Activated CD8-positive, alpha-beta memory T cell treated with anti-CD3 and anti-CD28 coated beads, Interleukin-2, amount 10 ng/mL, durations not matched to agents 7 days and 5 days (primary cell): ENCODE data around the gene CCDC43. TPM values are rescaled to one million over a fixed set of nuclear protein-coding genes. Genes with fewer than 3 reads are reported as not detected.
A peak's percentile ranks its signal among the peaks of the same experiment; 100 is the strongest.
"Not testable (repeated sequence)": the region's sequence is repeated elsewhere in the genome, so short reads cannot be mapped to it uniquely, and the experiment has no call there.

Source experiments
- ATAC-seq: fragments of 150-1000 bp; cut with Tn5 transposase; one replicate; pipeline ENCODE4 v1.10.0; 2021; ENCODE audit warnings: moderate library complexity
- CTCF ChIA-PET: fragments of 350-600 bp; sonication (Branson Sonifier 250); formaldehyde crosslinking; loops from one replicate; lab custom pipeline; 2021; ENCODE audit warnings: antibody characterized with exemption; lab: Charles Lee
- DNase-seq: peaks from one replicate; pipeline ENCODE4 v3.0.0-alpha.2; 2020
- H3K27ac Mint-ChIP-seq: one replicate; pipeline ENCODE4 v1.8.0; 2021; ENCODE audit warnings: mild to moderate bottlenecking, mixed read lengths
- H3K27me3 Mint-ChIP-seq: one replicate; pipeline ENCODE4 v1.8.0; 2021; ENCODE audit warnings: mixed read lengths
- H3K36me3 Mint-ChIP-seq: one replicate; pipeline ENCODE4 v1.8.0; 2021; ENCODE audit warnings: mild to moderate bottlenecking, mixed read lengths
- H3K4me1 Mint-ChIP-seq: one replicate; pipeline ENCODE4 v1.8.0; 2021; ENCODE audit warnings: mixed read lengths
- H3K4me3 Mint-ChIP-seq: one replicate; pipeline ENCODE4 v1.8.0; 2021; ENCODE audit warnings: mild to moderate bottlenecking, moderate library complexity, mixed read lengths
- H3K9me3 Mint-ChIP-seq: one replicate; pipeline ENCODE4 v1.8.0; 2022; ENCODE audit warnings: low read depth, mixed read lengths
- total RNA-seq, 2 experiments: library from RNA; stranded (reverse); gene quantifications; one replicate each; pipeline ENCODE4 v1.2.3, GENCODE V29; 2021

Gene CCDC43
- total RNA-seq, 2 experiments from 2014 or later: 26.0 to 28.4 TPM

GRCh38 chr17:44693609-44694008, 4.0 kb upstream of the CCDC43 start:
- DNase-seq: no peak
- no peak overlapping the region for H3K4me3 Mint-ChIP-seq
- no peaks in the 10 kb centered on the region for H3K27me3 Mint-ChIP-seq
- no peaks in the 10 kb centered on the region for H3K9me3 Mint-ChIP-seq
- H3K4me1 Mint-ChIP-seq: peaks cover 19% of the 10 kb centered on the region
- ATAC-seq: no peak
- CTCF ChIA-PET: interaction anchor here (0.7 to 1.1 kb wide), 3 partner anchors 15 to 454 kb away, joined by 3 to 4 read pairs (median 3); no protein-coding TSS in a partner anchor
- H3K27ac Mint-ChIP-seq: no peak overlapping the region
- no peaks in the 10 kb centered on the region for H3K36me3 Mint-ChIP-seq

- H3K36me3 Mint-ChIP-seq, H3K9me3 Mint-ChIP-seq, ATAC-seq, H3K27me3 Mint-ChIP-seq: not testable (repeated sequence)
- Mint-ChIP-seq H3K4me3 (peak overlapping the region; percentile 34), H3K4me1 (peaks cover 31% of the 10 kb centered on the region), H3K27ac (peak overlapping the region; percentile 1)
- CTCF ChIA-PET: interaction anchor here (0.7 to 2.5 kb wide), 10 partner anchors 10 to 158 kb away, joined by 3 to 11 read pairs (median 4); partner anchors contain the start of gene DBF4B
- peak; percentile 49 for DNase-seq
Observed at GRCh38 chr17:44690746-44691306, 1.2 kb upstream of the CCDC43 start.

DNA sequence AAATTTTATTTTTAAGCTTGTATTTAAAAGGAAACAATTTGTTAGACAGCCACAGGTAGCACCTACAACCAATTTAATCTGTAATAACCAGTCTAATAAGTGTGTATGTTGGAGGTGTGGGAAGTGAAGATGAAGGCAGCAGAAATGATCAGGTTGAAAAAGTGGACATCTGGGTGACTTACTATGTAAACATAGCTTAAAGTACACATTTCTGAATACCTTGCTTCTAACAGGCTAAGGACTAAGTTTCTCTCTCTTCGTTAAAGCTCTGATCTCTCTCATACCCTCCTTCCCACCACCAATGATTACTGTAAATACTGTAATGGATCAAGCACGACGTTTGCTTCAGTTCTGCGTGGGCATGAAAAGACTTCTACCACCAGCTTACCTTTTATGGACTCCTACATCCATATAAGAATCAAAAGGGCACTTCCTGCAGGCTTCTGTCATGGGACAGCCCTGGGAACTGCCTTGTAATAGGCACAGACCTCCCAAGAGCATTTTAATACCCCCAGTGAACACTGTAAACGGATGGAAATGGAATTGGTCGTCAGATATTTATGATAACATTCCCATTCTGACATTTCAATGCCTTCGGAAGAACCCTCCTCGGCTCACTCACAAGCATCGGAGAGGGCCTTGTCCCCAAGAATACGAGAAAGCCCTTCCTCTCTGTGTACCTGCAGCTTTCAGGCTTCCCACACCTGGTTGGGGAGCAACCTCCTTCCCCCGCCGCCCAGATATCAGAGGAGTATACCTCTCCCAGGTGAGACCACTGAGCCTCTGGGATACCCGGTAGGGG, 700 bp downstream of the CCDC43 start:
- Mint-ChIP-seq H3K27ac (peak overlapping the region; percentile 87), H3K4me3 (peak overlapping the region; percentile 95), H3K36me3 (peaks cover 5% of the 10 kb centered on the region), H3K4me1 (peaks cover 34% of the 10 kb centered on the region), H3K9me3 (no peaks in the 10 kb centered on the region), H3K27me3 (no peaks in the 10 kb centered on the region)
- CTCF ChIA-PET: interaction anchor here (0.6 to 2.5 kb wide), 3 partner anchors 10 to 156 kb away, joined by 3 to 11 read pairs (median 3); no protein-coding TSS in a partner anchor
- ATAC-seq: no peak
- DNase-seq: no peak

DNA sequence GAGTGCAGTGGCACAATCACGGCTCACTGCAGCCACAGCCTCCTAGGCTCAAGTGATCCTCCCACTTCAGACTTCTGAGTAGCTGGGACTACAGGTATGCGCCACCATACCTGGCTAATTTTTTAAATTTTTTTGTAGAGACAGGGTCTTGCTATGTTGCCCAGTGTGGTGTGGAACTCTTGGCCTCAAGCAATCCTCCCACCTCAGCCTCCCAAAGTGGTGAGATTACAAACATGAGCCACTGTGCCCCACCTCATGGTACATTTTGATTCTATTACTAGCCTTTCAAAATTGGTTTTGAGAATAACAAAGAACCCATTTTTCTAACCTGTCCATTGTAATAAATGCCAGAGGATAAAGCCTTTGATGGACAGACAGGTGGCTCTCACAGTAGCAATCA, 1.4 kb downstream of the CCDC43 start:
- Mint-ChIP-seq H3K9me3 (no peaks in the 10 kb centered on the region), H3K4me1 (peaks cover 37% of the 10 kb centered on the region), H3K4me3 (peak overlapping the region; percentile 95), H3K36me3 (peaks cover 9% of the 10 kb centered on the region), H3K27ac (no peak overlapping the region), H3K27me3 (no peaks in the 10 kb centered on the region)
- no peak for ATAC-seq
- no peak for DNase-seq
- CTCF ChIA-PET: interaction anchor here (0.6 to 2.5 kb wide), 4 partner anchors 11 to 155 kb away, joined by 3 to 11 read pairs (median 3); no protein-coding TSS in a partner anchor

- CTCF ChIA-PET: interaction anchor here (0.9 to 1.0 kb wide), 2 partner anchors 21 to 154 kb away, joined by 3 read pairs; partner anchors contain the start of gene DBF4B
- H3K36me3 Mint-ChIP-seq: peaks cover 12% of the 10 kb centered on the region
- DNase-seq: no peak
- H3K4me3 Mint-ChIP-seq: no peak overlapping the region
- no peaks in the 10 kb centered on the region for H3K27me3 Mint-ChIP-seq
- no peaks in the 10 kb centered on the region for H3K9me3 Mint-ChIP-seq
- no peak overlapping the region for H3K27ac Mint-ChIP-seq
- ATAC-seq: no peak
- H3K4me1 Mint-ChIP-seq: peaks cover 37% of the 10 kb centered on the region
Observed at GRCh38 chr17:44687756-44688155, 1.8 kb downstream of the CCDC43 start.

GRCh38 chr17:44683303-44683702, 6.3 kb downstream of the CCDC43 start:
- H3K9me3 Mint-ChIP-seq, H3K27me3 Mint-ChIP-seq, ATAC-seq, H3K27ac Mint-ChIP-seq, DNase-seq, CTCF ChIA-PET, H3K4me3 Mint-ChIP-seq: not testable (repeated sequence)
- Mint-ChIP-seq H3K4me1 (peaks cover 15% of the 10 kb centered on the region), H3K36me3 (peaks cover 18% of the 10 kb centered on the region)

DNA sequence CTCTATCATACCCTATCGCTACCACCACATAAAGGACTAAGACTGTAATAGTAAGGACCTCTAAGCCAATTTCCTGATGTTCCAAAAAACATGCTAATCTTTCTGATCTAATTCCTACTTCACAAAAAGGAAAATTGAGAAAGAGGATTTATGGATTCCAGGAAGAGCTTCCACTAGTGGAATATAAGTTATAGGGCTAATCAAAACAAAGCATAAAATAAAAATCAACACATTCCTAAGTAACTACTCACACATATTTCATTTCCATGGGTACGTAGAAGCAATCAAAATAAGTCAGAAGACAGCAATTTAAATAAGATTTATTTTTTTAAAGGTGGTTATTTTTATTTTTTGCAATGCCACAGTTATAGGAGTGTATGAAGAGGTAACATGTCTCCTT, 12.4 kb downstream of the CCDC43 start:
- Mint-ChIP-seq H3K27me3 (no peaks in the 10 kb centered on the region), H3K27ac (no peak overlapping the region), H3K36me3 (peaks cover 10% of the 10 kb centered on the region), H3K4me3 (no peak overlapping the region), H3K9me3 (no peaks in the 10 kb centered on the region), H3K4me1 (no peaks in the 10 kb centered on the region)
- no peak for ATAC-seq
- no peak for DNase-seq
- CTCF ChIA-PET: interaction anchor here (0.6 kb wide), 1 partner anchor 101 kb away, joined by 3 read pairs; no protein-coding TSS in a partner anchor

- Mint-ChIP-seq H3K4me1 (no peaks in the 10 kb centered on the region), H3K27ac (no peak overlapping the region), H3K4me3 (no peak overlapping the region), H3K27me3 (no peaks in the 10 kb centered on the region), H3K9me3 (no peaks in the 10 kb centered on the region), H3K36me3 (peaks cover 7% of the 10 kb centered on the region)
- ATAC-seq: no peak
- CTCF ChIA-PET: interaction anchor here (1.1 kb wide), 1 partner anchor 140 kb away, joined by 3 read pairs; no protein-coding TSS in a partner anchor
- DNase-seq: no peak
Observed at GRCh38 chr17:44673893-44674292, 15.7 kb downstream of the CCDC43 start.

GRCh38 chr17:44672479-44673093, 17.0 kb downstream of the CCDC43 start:
- Mint-ChIP-seq H3K36me3 (no peaks in the 10 kb centered on the region), H3K27ac (no peak overlapping the region), H3K4me3 (no peak overlapping the region), H3K4me1 (no peaks in the 10 kb centered on the region), H3K9me3 (no peaks in the 10 kb centered on the region), H3K27me3 (peaks cover 4% of the 10 kb centered on the region)
- CTCF ChIA-PET: interaction anchor here (0.9 to 2.0 kb wide), 4 partner anchors 17 to 149 kb away, joined by 3 to 11 read pairs (median 3); partner anchors contain the start of gene CCDC43
- ATAC-seq (no peak), DNase-seq (no peak)

- Mint-ChIP-seq H3K27me3 (peaks cover 26% of the 10 kb centered on the region), H3K36me3 (no peaks in the 10 kb centered on the region), H3K4me1 (no peaks in the 10 kb centered on the region), H3K9me3 (no peaks in the 10 kb centered on the region), H3K4me3 (no peak overlapping the region), H3K27ac (no peak overlapping the region)
- DNase-seq (no peak), ATAC-seq (no peak)
- CTCF ChIA-PET: interaction anchor here (1.8 kb wide), 1 partner anchor 132 kb away, joined by 5 read pairs; no protein-coding TSS in a partner anchor
Observed at GRCh38 chr17:44666006-44666405, 23.6 kb downstream of the CCDC43 start.

DNA sequence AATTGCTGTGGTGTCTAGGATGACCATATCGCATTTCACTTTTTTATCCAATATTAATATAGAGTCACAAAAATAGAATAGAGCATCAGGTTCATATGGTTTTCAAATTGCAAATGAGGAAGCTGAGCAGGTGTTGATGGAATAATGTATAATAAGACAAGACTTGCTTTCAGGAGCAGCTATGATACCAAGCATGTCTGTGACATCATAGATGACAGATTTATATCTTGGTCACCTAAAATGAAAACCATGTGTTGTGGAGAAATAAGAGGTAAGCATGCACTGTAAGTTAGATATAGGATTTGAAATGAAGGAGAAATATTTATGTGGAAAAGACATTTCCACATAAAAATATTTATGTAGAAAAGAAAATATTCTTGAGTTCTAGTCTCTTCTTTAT, 24.7 kb downstream of the CCDC43 start:
- Mint-ChIP-seq H3K4me3 (no peak overlapping the region), H3K36me3 (no peaks in the 10 kb centered on the region), H3K4me1 (no peaks in the 10 kb centered on the region), H3K9me3 (no peaks in the 10 kb centered on the region), H3K27ac (no peak overlapping the region), H3K27me3 (peaks cover 31% of the 10 kb centered on the region)
- DNase-seq (no peak), ATAC-seq (no peak)
- CTCF ChIA-PET: no interaction called here

DNA sequence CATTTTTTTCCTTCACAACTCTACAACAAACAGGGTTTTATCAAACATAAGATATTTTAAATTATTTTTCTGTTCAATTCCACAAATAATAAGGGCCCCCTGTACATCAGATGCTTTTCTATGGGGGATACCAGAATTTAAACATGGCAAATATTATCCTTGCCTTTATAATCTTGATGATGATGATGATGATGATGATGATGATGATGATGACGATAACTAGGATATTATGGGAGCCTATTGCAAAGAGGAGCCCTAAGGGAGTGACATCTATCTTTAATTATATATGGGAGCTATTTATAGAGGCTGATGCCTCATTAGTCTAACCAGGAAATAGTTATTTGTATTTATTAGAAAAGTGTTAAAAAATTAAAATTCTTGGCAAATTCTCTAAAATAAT, 26.5 kb downstream of the CCDC43 start:
- CTCF ChIA-PET: interaction anchor here (1.2 kb wide), 1 partner anchor 140 kb away, joined by 4 read pairs; no protein-coding TSS in a partner anchor
- H3K4me3 Mint-ChIP-seq: no peak overlapping the region
- H3K9me3 Mint-ChIP-seq: no peaks in the 10 kb centered on the region
- H3K4me1 Mint-ChIP-seq: no peaks in the 10 kb centered on the region
- no peak overlapping the region for H3K27ac Mint-ChIP-seq
- peaks cover 34% of the 10 kb centered on the region for H3K27me3 Mint-ChIP-seq
- no peak for ATAC-seq
- H3K36me3 Mint-ChIP-seq: no peaks in the 10 kb centered on the region
- DNase-seq: no peak

GRCh38 chr17:44661835-44662234, 27.7 kb downstream of the CCDC43 start:
- H3K4me3 Mint-ChIP-seq: no peak overlapping the region
- peaks cover 30% of the 10 kb centered on the region for H3K27me3 Mint-ChIP-seq
- H3K4me1 Mint-ChIP-seq: peaks cover 3% of the 10 kb centered on the region
- no peak overlapping the region for H3K27ac Mint-ChIP-seq
- DNase-seq (no peak), ATAC-seq (no peak)
- H3K36me3 Mint-ChIP-seq: peaks cover 2% of the 10 kb centered on the region
- no peaks in the 10 kb centered on the region for H3K9me3 Mint-ChIP-seq
- CTCF ChIA-PET: no interaction called here
